AG09309 (cell line): ENCODE measurements around the gene EMP1.
"Not testable (repeated sequence)": the region's sequence is repeated elsewhere in the genome, so short reads cannot be mapped to it uniquely, and the experiment has no call there.

Experiments
- DNase-seq: peaks from one replicate; pipeline ENCODE4 v3.0.0-alpha.2; 2010; ENCODE audit warnings: low read depth
- H3K4me3 ChIP-seq: 2 replicates; pipeline ENCODE4 v1.5.1; 2011; ENCODE audit warnings: mild to moderate bottlenecking, low read depth, low read length, moderate library complexity; ENCODE audit not compliant: control insufficient read depth
- TF ChIP-seq, protein P1 (sequence below): IDR thresholded peaks from 2 replicates; pipeline ENCODE4 v1.5.1; 2011; ENCODE audit warnings: mild to moderate bottlenecking, low read depth, low read length, inconsistent platforms; ENCODE audit not compliant: insufficient read depth, control insufficient read depth; ENCODE audit errors: missing control alignments

EMP1 gene

DNA sequence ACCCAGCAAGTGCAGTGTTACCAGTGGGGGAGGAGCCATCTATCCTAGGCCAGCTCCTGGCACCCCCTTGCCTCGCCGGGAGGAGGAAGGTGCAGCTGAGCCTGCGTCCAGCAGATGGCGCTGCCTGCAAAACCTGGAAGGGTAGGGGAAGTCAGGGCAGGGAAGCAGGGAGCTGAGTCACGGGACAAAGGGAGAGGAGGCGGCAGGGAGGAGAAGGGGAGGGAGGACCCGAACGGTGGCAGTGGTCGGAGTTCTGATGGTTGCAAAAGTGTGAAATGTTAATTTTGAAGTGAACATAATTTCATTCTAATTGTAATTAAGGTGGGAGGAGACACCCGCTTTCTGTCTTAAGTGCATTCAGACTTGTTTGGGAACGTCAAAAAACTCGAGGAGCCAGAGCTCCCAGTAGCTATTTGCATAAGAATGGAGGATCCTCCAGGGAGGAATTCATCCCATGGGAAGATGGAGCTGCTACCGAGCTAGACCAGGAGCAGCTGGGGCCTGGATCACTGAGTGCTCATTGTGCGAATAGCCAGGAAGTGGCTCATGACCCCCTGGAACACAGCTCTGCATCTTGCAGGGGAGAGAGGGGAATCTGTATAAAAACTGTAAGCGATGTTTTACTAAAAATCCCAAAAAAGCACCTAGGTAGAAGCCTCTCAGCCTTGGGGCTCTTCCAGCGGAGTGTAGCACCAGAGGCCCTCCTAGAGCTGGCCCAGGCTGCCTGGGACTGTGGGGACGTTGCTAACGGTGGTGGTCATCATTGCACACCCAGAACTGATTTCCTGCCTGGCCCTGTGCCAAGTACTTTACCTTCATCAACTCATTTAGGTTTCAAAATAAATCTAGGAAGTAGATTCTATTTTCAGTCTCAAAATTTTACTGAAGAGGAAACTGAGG is 59.5 kb downstream of the EMP1 start:
- peak; percentile 66 for DNase-seq
- peak overlapping the region; percentile 24 for H3K4me3 ChIP-seq
- TF ChIP-seq, protein P1, sequence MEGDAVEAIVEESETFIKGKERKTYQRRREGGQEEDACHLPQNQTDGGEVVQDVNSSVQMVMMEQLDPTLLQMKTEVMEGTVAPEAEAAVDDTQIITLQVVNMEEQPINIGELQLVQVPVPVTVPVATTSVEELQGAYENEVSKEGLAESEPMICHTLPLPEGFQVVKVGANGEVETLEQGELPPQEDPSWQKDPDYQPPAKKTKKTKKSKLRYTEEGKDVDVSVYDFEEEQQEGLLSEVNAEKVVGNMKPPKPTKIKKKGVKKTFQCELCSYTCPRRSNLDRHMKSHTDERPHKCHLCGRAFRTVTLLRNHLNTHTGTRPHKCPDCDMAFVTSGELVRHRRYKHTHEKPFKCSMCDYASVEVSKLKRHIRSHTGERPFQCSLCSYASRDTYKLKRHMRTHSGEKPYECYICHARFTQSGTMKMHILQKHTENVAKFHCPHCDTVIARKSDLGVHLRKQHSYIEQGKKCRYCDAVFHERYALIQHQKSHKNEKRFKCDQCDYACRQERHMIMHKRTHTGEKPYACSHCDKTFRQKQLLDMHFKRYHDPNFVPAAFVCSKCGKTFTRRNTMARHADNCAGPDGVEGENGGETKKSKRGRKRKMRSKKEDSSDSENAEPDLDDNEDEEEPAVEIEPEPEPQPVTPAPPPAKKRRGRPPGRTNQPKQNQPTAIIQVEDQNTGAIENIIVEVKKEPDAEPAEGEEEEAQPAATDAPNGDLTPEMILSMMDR = peak; percentile 99

DNA sequence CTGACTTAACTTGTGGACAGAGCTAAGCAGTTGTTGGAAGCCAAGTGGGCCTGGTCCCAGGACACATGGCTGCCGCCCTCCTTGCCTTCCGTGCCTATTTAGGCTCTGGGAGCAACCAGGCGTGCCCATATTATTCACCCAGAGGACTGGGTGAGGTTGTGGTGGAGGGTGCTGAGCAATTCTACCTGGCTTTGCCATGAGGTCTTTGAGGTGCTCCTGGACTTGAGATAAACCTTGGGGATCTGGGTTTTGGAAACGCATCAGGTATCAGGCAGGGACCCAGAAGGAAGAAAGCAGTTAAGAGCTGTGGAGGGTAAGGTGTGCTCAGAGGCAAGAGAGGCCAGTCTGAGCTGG is 60.1 kb downstream of the EMP1 start:
- no peak overlapping the region for H3K4me3 ChIP-seq
- TF ChIP-seq, protein P1 = no peak
- DNase-seq = no peak

DNA sequence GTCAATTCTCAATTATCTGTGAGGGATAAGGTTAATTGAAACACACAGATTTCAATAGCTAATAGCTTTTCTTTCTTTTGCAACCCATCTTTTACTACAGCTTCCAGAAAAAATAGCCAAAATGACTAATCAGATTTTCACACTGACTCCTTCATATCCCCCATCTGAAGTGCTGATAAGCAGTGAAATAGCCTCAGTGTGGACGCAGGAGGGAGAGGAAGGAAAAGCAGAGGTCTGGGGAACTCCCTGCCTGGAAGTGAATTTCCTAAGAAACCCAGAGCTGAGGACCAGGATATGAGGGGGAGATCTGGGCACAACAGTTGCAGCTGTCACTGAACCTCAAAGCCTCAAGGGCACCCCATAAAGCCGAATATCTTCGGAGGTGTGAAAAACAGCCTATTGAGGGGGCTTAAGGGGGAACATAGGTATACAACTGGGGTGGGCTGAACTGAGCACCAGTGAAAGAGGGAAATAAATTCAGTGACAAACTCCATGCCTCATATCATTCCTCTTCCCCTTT is 60.9 kb downstream of the EMP1 start:
- DNase-seq = no peak
- TF ChIP-seq, protein P1 = no peak
- no peak overlapping the region for H3K4me3 ChIP-seq

DNA sequence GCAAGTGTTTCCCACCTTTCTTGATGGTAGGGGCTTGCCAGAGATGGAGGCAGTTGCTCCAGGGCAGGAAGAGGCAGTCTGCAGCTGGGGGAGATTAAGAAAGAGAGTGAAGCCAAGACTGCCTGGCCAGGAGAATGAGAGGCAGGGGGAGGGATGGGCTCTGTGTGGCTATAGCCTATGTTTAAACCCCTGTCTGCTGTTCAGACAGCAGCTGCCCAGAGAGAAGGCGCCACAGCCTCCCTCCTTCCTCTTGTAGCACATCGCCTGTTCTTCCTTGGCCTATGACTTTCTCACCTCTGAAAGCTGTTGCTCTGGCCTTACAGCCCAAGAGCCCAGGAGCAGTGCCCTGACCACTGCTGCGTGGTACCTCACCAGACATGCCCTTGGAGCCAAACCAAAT is 61.7 kb downstream of the EMP1 start:
- TF ChIP-seq, protein P1 = no peak
- no peak for DNase-seq
- H3K4me3 ChIP-seq = no peak overlapping the region

DNA sequence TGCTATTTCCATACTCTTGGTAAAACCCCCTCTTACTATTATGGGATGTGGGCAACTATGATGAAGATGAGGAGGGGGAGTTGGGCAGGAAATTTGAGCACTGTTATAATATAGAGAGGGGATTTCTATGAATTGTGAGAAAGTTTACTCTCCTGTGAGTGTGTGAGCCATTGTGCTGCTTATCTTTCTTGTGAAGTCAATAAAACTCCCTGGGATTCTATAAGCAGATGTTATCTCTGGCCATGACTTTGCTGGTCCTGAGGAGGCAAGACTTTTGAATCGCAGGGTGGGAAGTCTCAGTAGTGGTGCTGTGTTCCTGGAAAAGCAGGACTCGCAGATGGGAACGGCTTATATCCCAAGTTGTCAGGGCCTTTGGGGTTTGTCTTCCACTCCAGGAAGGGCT is 62.2 kb downstream of the EMP1 start:
- no peak for DNase-seq
- TF ChIP-seq, protein P1 = no peak
- H3K4me3 ChIP-seq = no peak overlapping the region

DNA sequence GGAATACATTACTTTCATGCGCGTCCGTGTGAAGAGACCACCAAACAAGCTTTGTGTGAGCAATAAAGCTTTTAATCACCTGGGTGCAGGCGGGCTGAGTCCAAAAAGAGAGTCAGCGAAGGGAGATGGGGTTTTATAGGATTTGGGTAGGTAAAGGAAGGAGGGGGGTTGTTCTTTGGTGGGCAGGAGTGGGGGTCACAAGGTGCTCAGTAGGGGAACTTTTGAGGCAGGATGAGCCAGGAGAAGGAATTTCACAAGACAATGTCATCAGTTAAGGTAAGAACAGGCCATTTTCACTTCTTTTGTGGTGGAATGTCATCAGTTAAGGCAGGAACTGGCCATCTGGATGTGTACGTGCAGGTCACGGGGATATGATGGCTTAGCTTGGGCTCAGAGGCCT is 63.1 kb downstream of the EMP1 start:
- not testable (repeated sequence) for H3K4me3 ChIP-seq, DNase-seq

DNA sequence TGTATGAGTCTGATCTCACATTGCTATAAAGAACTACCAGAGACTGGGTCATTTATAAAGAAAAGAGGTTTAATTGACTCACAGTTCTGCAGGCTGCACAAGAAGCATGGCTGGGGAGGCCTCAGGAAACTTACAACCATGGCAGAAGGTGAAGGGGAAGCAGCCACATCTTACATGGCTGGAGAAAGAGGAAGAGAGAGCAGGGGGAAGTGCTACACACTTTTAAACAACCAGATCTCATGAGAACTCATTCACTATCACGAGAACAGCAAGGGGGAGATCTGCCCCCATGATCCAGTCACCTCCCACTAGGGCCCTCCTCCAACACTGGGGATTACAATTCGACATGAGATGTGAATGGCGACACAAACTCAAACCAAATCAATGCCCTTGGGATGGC is 71.3 kb downstream of the EMP1 start:
- not testable (repeated sequence) for H3K4me3 ChIP-seq, DNase-seq

DNA sequence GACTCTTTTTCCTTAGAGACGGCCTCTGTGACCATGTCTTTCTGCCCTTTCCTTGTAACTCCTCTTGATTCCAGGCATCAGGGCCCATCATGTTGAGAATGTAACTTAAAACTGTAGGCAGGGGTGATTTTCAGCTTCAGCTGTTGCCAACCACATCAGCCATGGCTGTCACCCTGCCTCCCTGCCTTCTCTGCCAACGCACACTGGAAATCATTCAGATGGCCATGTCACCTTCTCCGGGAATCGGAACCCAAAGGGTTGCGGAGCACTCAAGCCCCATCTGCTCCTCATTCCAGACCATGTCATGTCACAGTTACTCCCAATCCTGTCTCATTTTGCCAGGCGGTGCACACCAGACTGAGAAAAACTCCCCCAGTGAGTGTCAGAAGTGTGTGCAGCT is 72.1 kb downstream of the EMP1 start:
- TF ChIP-seq, protein P1 = no peak
- no peak for DNase-seq
- no peak overlapping the region for H3K4me3 ChIP-seq
